Nephron (organoid): ENCODE results near the gene GALE.
"Not testable (repeated sequence)": the region's sequence is repeated elsewhere in the genome, so short reads cannot be mapped to it uniquely, and the experiment has no call there.

Source experiments
- H3K27ac Mint-ChIP-seq, 3 experiments: 2 replicates each; pipeline ENCODE4 v1.8.0; 2020; ENCODE audit warnings: mixed read lengths in 3 of 3, mild to moderate bottlenecking in 2 of 3, moderate library complexity in 1 of 3
- H3K27me3 Mint-ChIP-seq: 2 replicates; pipeline ENCODE4 v1.8.0; 2021; ENCODE audit warnings: low read depth, mild to moderate bottlenecking, moderate library complexity, mixed read lengths
- H3K36me3 Mint-ChIP-seq: 2 replicates; pipeline ENCODE4 v1.8.0; 2020; ENCODE audit warnings: low read depth, mixed read lengths
- H3K4me1 Mint-ChIP-seq: 2 replicates; pipeline ENCODE4 v1.8.0; 2020; ENCODE audit warnings: mixed read lengths
- H3K4me3 Mint-ChIP-seq, 3 experiments: 2 replicates each; pipeline ENCODE4 v1.8.0; 2020; ENCODE audit warnings: mild to moderate bottlenecking in 3 of 3, mixed read lengths in 3 of 3, moderate library complexity in 2 of 3
- H3K9me3 Mint-ChIP-seq: 2 replicates; pipeline ENCODE4 v1.8.0; 2020; ENCODE audit warnings: mixed read lengths
- TF ChIP-seq, protein P1 (sequence below), 3 experiments: fragments of 200-600 bp; sonication (generic); IDR thresholded peaks; one replicate each; pipeline ENCODE4 v1.5.0; 2021; ENCODE audit warnings: antibody characterized with exemption in 3 of 3; ENCODE audit not compliant: unreplicated experiment in 3 of 3

GALE gene

GRCh38 chr1:23791516-23792047, 9.0 kb downstream of the GALE start:
- Mint-ChIP-seq H3K36me3 (peaks cover 22% of the 10 kb centered on the region), H3K4me3 (peak overlapping the region; percentile 97 to 99 (median 99)), H3K9me3 (no peaks in the 10 kb centered on the region), H3K27ac (peak overlapping the region; percentile 77 to 91 (median 78)), H3K4me1 (peaks cover 23% of the 10 kb centered on the region), H3K27me3 (no peaks in the 10 kb centered on the region)
- TF ChIP-seq, protein P1, sequence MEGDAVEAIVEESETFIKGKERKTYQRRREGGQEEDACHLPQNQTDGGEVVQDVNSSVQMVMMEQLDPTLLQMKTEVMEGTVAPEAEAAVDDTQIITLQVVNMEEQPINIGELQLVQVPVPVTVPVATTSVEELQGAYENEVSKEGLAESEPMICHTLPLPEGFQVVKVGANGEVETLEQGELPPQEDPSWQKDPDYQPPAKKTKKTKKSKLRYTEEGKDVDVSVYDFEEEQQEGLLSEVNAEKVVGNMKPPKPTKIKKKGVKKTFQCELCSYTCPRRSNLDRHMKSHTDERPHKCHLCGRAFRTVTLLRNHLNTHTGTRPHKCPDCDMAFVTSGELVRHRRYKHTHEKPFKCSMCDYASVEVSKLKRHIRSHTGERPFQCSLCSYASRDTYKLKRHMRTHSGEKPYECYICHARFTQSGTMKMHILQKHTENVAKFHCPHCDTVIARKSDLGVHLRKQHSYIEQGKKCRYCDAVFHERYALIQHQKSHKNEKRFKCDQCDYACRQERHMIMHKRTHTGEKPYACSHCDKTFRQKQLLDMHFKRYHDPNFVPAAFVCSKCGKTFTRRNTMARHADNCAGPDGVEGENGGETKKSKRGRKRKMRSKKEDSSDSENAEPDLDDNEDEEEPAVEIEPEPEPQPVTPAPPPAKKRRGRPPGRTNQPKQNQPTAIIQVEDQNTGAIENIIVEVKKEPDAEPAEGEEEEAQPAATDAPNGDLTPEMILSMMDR (IDR thresholded peaks at IDR 0.05; ENCODE audit: unreplicated experiment in 3 of 3) = no peak

DNA sequence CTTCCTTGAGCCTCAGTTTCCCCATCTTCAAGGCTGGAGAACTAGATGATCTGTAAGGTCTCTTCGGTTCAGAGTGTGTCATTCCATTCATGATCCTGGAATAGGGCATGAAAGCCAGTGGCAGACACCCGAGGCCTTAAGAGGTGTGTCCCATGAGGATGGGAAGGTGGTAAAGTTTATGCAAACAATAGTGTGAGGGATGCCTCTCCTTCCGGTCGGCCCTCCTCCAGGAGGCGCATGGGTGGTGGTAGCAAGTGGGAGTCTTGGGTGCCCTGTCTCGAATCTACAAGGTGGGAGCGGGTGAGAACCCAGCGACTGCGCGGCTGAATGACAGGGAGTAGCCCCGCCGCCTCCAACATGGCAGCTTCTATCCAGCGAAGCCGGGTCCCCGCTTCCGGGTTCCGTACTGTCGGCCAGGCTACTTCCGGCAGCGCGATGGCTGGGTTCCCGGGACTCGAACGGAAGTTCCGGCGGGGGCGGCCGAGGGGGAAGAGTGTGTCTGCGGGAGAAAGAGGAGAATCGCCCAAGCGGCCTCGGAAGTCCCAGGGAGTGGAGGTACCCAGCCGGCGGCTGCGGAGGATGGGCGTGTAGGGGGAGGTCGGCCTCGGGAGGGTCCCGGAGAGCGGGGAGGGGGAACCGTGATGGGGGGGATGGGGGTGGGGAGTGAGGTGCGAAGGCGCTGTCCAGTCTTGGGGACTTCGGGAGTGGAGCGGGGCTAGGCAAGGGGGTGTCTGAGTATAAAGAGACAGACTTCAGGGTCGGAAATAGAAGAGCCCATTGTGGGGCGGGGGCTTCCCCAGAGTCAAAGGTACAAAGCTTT, 9.6 kb downstream of the GALE start, which contains the start of gene LYPLA2:
TSS of gene LYPLA2 (plus strand) at position 450 of the 820 bp plus-strand sequence. CDS start 1,538 bp downstream, outside the sequence.
- Mint-ChIP-seq H3K27ac (peak within 1 kb of the TSS; percentile 77 to 91 (median 78)), H3K4me1 (peaks cover 23% of the 10 kb centered on the region), H3K36me3 (peaks cover 28% of the 10 kb centered on the region), H3K9me3 (no peaks in the 10 kb centered on the region), H3K4me3 (peak within 1 kb of the TSS; percentile 97 to 99 (median 99)), H3K27me3 (no peaks in the 10 kb centered on the region)
- TF ChIP-seq, protein P1 (IDR thresholded peaks at IDR 0.05; ENCODE audit: unreplicated experiment in 3 of 3) = no peak

GRCh38 chr1:23788695-23789094, 11.9 kb downstream of the GALE start:
- peaks cover 17% of the 10 kb centered on the region for H3K4me1 Mint-ChIP-seq
- H3K27me3 Mint-ChIP-seq = no peaks in the 10 kb centered on the region
- H3K9me3 Mint-ChIP-seq = no peaks in the 10 kb centered on the region
- peaks cover 38% of the 10 kb centered on the region for H3K36me3 Mint-ChIP-seq
- peak overlapping the region; percentile 45 to 68 (median 45) for H3K4me3 Mint-ChIP-seq
- peak overlapping the region in 1 of 3 experiments; percentile 3 for H3K27ac Mint-ChIP-seq
- TF ChIP-seq, protein P1 (IDR thresholded peaks at IDR 0.05; ENCODE audit: unreplicated experiment in 3 of 3) = no peak

DNA sequence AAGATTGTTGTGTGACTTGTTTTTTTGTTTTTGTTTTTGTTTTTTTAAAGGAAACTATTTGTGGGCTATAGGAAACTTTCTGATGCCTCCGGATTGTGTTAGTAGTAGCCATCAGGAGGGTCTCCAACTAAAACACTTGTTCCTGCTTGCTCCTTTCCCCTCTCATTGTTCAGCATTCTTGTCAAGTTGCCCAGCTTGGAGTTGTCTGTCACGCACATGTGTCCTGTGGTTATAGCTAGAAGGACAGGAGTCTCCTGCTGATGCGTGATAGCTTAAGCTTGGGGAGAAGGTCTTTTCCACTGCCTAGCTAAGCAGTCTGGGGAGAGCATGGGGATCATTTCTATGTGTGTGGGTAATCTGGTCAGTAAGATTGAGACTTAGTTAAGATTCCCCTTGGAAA, 12.9 kb downstream of the GALE start:
- TF ChIP-seq, protein P1 (IDR thresholded peaks at IDR 0.05; ENCODE audit: unreplicated experiment in 3 of 3) = no peak
- peaks cover 17% of the 10 kb centered on the region for H3K4me1 Mint-ChIP-seq

DNA sequence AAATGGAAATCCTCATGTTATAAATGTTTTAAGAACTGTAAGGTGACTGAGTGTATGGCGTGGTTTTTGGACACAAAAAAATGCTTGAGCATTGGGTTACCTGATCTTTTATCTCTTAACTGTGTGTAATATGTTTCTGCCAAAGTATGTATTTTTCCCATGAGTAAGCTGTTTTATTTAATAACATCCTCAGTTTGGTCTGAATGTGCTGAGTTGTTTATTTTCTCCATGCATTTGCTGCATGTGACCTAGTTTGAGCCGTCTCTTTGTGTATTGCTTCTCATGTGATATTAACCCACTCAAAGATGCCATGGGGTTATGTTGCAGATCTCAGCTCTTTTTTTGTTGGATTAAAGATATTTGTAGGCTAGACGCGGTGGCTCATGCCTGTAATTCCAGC, 15.7 kb downstream of the GALE start:
- Mint-ChIP-seq H3K9me3 (no peaks in the 10 kb centered on the region), H3K4me1 (peaks cover 5% of the 10 kb centered on the region), H3K36me3 (peaks cover 50% of the 10 kb centered on the region), H3K27ac (peak overlapping the region in 1 of 3 experiments; percentile 47), H3K27me3 (no peaks in the 10 kb centered on the region), H3K4me3 (no peak overlapping the region)
- TF ChIP-seq, protein P1 (IDR thresholded peaks at IDR 0.05; ENCODE audit: unreplicated experiment in 3 of 3) = no peak

More for the DNA sequence above, 12.9 kb downstream of the GALE start:
- Mint-ChIP-seq H3K27ac (no peak overlapping the region), H3K9me3 (no peaks in the 10 kb centered on the region), H3K27me3 (no peaks in the 10 kb centered on the region), H3K36me3 (peaks cover 38% of the 10 kb centered on the region), H3K4me3 (peak overlapping the region in 1 of 3 experiments; percentile 48)

- H3K27me3 Mint-ChIP-seq, H3K9me3 Mint-ChIP-seq: not testable (repeated sequence)
Measured at GRCh38 chr1:23783141-23783540, 17.4 kb downstream of the GALE start.

More at GRCh38 chr1:23783141-23783540, 17.4 kb downstream of the GALE start:
- peak overlapping the region in 1 of 3 experiments; percentile 41 for H3K4me3 Mint-ChIP-seq
- not testable (repeated sequence) for H3K27ac Mint-ChIP-seq
- H3K36me3 Mint-ChIP-seq = peaks cover 49% of the 10 kb centered on the region
- H3K4me1 Mint-ChIP-seq = peaks cover 13% of the 10 kb centered on the region
